ENCODE data around the gene ASMTL.
"Not testable (repeated sequence)": the region's sequence is repeated elsewhere in the genome, so short reads cannot be mapped to it uniquely, and the experiment has no call there.

ASMTL gene

DNA sequence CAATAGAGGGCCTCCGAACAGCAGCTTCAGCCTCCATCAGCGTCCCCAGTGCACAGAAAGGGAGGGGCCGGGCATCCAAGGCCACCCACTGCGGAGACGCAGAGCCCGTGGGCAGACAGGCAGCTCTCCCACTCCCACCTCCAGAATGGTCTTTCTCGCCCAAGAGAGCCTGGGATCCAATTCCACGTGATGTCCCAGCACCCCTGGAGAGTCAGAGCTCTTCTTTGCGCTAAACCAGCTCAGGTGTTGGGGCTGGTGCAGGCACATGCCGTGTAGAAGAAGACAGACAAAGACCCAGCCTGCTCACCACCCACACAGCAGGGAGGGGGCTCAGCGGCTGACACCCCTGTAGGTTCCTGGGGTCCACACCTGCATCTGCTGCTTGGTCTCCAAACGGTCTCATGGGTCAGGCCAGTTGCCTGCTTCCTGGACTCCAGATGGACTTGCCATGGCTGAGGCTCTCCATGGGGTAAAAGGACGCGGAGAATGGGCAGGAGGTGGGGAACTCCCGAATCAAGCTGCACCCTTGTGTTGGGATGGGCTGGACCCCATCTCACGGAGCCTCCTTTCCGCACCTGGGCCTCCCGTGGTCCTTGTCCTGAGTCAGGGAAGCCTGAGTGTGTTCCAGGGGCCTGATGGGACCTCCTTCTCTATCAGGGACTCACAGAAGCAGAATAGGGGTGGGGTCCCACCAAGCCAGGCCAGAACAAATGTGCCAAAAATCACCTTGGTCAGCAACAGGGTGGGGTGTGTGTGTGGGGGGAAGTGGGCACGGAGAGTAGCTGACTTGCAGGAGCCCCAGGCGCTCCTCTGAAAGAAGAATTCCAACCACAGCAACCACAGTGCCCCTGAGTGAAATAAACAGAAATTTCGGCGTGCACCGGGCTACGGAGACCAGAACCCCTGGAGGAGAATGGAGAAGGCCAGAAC is 11.6 kb upstream of the ASMTL start:
- in situ Hi-C loops (cut with MboI; ENCODE audit: low pct_unique_long_range_greater_than_20kb, low sequenced_read_pairs): loop anchor here (25.0 kb wide), 1 partner anchor 1148 kb away; no protein-coding TSS in a partner anchor
- no peak for DNase-seq

DNA sequence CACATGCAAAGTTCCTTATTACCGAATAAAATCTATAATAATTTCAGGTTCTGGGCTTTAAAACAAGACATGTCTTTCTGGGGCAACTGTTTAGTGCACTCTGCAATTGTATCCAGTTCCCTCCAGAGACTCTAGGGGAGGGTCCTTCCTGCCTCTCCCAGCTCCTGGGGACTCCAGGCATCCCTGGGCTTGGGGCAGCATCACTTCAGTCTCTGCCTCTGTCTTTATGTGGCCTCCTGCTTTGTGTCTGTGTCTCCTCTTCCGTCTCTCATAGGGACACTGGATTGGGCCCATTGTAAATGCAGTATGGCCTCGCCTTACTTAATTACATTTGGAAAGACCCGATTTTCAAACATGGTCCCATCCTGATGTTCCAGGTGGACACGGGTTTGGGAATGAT is 10.9 kb upstream of the ASMTL start:
- no peak for DNase-seq
- in situ Hi-C loops (cut with MboI; ENCODE audit: low pct_unique_long_range_greater_than_20kb, low sequenced_read_pairs): loop anchor here (25.0 kb wide), 1 partner anchor 1149 kb away; no protein-coding TSS in a partner anchor

DNA sequence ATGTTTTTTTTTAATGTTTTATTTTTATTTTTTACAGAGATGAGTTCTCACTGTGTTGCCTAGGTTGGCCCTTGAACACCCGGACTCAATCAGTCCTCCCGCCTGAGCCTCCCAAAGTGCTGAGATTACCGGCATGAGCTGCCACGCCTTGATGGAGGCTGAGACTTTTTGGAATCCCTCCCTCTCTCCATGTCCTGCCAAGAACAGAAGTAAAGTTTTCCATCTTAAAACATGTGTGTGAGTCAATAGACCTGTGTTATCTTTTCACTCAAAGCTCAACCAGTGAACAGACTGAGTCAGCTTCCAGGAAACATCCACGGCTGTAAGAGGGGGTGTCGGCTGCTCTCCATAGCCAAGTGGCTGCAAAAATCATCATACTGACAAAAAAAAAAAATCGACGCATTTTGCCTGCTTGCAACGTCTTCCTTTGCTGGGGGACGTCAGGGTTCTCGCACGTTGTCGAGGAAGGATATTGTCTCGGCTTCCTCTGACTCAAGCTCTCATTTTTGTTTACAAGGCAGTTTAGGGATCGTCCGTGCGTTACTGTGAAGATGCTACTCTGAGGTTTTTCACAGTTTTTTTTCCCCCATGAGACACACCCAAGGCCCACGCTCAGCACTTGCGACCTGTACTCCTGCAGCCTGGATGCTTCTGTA is 10.0 kb upstream of the ASMTL start:
- DNase-seq: no peak
- in situ Hi-C loops (cut with MboI; ENCODE audit: low pct_unique_long_range_greater_than_20kb, low sequenced_read_pairs): loop anchor here (25.0 kb wide), 1 partner anchor 1150 kb away; no protein-coding TSS in a partner anchor

GRCh38 chrX:1462110-1462509 is 9.4 kb upstream of the ASMTL start:
- DNase-seq: no peak
- in situ Hi-C loops (cut with MboI; ENCODE audit: low pct_unique_long_range_greater_than_20kb, low sequenced_read_pairs): loop anchor here (25.0 kb wide), 1 partner anchor 1150 kb away; no protein-coding TSS in a partner anchor

DNA sequence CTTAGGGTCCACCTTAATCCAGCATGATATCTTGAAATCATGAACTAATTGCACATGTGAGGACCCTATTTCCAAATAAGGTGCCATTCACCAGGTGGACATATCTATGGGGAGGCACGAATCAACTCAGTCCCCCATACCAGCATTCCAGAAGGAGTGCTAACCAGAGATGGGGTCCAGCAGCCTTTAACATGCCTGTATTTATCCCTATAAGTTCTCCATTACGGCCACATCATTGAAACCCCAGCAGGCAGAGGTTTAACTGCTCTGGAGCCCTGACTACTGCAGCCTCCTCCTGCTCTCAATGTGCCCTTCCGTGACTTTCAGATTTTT is 3.2 kb upstream of the ASMTL start:
- in situ Hi-C loops (cut with MboI; ENCODE audit: low pct_unique_long_range_greater_than_20kb, low sequenced_read_pairs): loop anchor here (25.0 kb wide), 1 partner anchor 1156 kb away; no protein-coding TSS in a partner anchor
- no peak for DNase-seq

DNA sequence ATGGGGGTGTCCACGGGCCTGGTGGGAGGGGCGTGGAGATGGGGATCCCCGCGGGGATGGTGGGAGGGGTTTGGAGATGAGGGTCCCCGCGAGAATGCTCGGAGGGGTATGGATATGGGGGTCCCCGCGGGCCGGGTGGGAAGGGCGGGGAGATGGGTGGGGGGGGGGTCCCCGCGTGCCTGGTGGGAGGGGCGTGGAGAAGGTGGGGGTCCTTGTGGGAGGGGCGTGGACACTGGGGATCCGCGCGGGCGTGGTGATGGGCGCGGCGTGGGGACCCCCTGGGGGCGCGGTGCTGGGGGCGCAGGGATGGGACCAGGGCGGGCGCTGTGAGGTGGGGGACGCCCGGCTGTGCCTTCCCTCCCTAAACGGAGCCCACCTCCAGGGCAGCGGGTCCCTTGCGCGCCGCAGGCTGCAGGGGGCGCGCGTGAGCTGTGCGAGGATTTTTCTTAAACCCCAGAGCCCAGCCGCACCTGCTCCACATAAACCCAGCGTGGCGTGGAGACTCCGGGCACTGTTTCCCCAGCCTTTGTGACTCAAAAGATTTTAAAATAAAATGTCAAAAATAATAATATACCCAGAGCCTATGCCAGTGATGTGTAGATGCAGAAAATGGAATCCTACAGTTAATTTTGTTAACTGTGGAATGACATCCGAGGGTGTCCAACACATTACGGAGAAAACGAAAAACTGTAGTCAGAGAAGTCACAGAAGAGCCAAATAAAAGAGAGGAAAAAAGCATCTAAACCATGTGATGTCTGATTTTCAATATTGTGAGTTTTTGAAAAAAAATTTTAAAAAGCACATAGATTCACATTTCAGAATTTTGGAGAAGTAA is 1.5 kb upstream of the ASMTL start:
- DNase-seq: peak; percentile 99
- in situ Hi-C loops (cut with MboI; ENCODE audit: low pct_unique_long_range_greater_than_20kb, low sequenced_read_pairs): loop anchor here (25.0 kb wide), 1 partner anchor 1158 kb away; no protein-coding TSS in a partner anchor

DNA sequence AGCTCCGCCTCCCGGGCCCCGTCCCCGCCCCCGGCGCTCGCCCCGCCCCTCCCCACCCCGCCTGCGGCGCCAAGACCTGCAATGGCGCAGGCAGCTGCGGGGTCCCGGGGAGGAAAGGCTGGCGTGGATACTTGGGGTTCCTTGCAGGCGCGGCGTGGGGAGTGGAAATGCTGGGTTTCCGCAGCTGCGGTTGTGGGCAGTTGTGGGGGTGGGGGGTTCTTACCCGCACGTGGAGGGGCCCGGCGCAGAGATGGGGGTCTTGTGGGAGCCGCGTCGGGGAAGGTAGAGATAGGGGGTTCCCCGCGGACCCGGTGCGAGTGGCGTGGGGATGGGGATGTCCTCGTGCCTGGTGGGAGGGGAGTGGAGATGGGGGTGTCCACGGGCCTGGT is 680 bp upstream of the ASMTL start:
- peak; percentile 75 for DNase-seq
- in situ Hi-C loops (cut with MboI; ENCODE audit: low pct_unique_long_range_greater_than_20kb, low sequenced_read_pairs): loop anchor here (25.0 kb wide), 1 partner anchor 1159 kb away; no protein-coding TSS in a partner anchor

- no peak for DNase-seq
- in situ Hi-C loops (cut with MboI; ENCODE audit: low pct_unique_long_range_greater_than_20kb, low sequenced_read_pairs): loop anchor here (25.0 kb wide), 1 partner anchor 1160 kb away; no protein-coding TSS in a partner anchor
Measured at GRCh38 chrX:1451661-1452515, 821 bp downstream of the ASMTL start.

DNA sequence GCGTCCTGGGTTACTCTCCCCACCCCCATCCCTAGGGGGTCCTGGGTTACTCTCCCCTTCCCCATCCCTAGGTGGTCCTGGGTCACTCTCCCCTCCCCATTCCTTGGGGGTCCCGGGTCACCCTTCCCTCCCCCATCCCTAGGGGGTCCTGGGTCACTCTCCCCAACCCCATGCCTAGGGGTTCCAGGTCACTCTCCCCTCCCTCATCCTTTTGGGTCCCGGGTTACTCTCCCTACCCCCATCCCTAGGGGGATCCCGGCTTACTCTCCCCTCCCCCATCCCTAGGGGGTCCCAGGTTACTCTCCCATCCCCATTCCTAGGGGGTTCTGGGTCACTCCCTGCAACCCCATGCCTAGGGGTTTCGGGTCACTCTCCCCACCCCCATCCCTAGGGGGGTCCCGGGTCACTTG is 1.5 kb downstream of the ASMTL start:
- no peak for DNase-seq
- in situ Hi-C loops (cut with MboI; ENCODE audit: low pct_unique_long_range_greater_than_20kb, low sequenced_read_pairs): loop anchor here (25.0 kb wide), 1 partner anchor 1161 kb away; no protein-coding TSS in a partner anchor

GRCh38 chrX:1450361-1451161 is 2.1 kb downstream of the ASMTL start:
- in situ Hi-C loops (cut with MboI; ENCODE audit: low pct_unique_long_range_greater_than_20kb, low sequenced_read_pairs): loop anchor here (25.0 kb wide), 1 partner anchor 1162 kb away; no protein-coding TSS in a partner anchor
- DNase-seq: no peak

DNA sequence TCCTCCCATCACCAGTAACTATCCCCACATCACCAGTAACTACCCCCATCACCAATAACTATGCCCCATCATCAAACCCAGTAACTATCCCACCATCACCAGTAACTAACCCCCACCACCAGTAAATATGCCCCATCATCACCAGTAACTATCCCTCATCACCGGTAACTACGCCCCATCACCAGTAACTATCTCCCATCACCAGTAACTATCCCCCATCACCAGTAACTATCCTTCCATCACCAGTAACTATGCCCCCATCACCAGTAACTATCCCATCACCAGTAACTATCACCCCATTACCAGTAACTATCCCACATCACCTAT is 2.9 kb downstream of the ASMTL start:
- in situ Hi-C loops (cut with MboI; ENCODE audit: low pct_unique_long_range_greater_than_20kb, low sequenced_read_pairs): loop anchor here (25.0 kb wide), 1 partner anchor 1163 kb away; no protein-coding TSS in a partner anchor

GRCh38 chrX:1449036-1449822 is 3.5 kb downstream of the ASMTL start:
- in situ Hi-C loops (cut with MboI; ENCODE audit: low pct_unique_long_range_greater_than_20kb, low sequenced_read_pairs): no loop called here
- no peak for DNase-seq

More for the DNA sequence above, 2.9 kb downstream of the ASMTL start:
- no peak for DNase-seq

DNA sequence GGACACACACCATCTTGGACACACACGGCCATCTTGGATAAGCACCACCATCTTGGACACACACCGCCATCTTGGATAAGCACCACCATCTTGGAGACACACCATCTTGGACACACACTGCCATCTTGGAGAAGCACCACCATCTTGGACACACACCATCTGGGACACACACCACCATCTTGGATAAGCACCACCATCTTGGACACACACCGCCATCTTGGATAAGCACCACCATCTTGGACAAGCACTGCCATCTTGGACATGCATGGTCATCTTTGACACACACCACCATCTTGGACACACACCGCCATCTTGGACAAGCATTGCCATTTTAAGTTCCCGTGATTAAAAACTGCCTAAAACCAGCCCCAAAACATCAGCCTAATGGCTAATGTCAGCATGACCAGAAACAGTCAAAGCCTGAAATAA is 4.1 kb downstream of the ASMTL start:
- not testable (repeated sequence) for DNase-seq

GRCh38 chrX:1447969-1448572 is 4.6 kb downstream of the ASMTL start:
- not testable (repeated sequence) for DNase-seq

More for the DNA sequence above, 4.1 kb downstream of the ASMTL start:
- in situ Hi-C loops (cut with MboI; ENCODE audit: low pct_unique_long_range_greater_than_20kb, low sequenced_read_pairs): not testable (repeated sequence)

GRCh38 chrX:1446984-1447968 is 5.4 kb downstream of the ASMTL start:
- in situ Hi-C loops (cut with MboI; ENCODE audit: low pct_unique_long_range_greater_than_20kb, low sequenced_read_pairs): not testable (repeated sequence)
- DNase-seq: peak; percentile 93

More at GRCh38 chrX:1447969-1448572, 4.6 kb downstream of the ASMTL start:
- in situ Hi-C loops (cut with MboI; ENCODE audit: low pct_unique_long_range_greater_than_20kb, low sequenced_read_pairs): not testable (repeated sequence)
